ENCODE measurements around the gene SLC12A7.

SLC12A7 gene

GRCh38 chr5:1125030-1125357 lies 13.1 kb upstream of the SLC12A7 start:
- DNase-seq (ENCODE audit: low spot score): no peak

GRCh38 chr5:1124205-1125029 lies 12.6 kb upstream of the SLC12A7 start:
- no peak for DNase-seq (ENCODE audit: low spot score)

GRCh38 chr5:1123418-1124147 lies 11.7 kb upstream of the SLC12A7 start:
- DNase-seq (ENCODE audit: low spot score): no peak

GRCh38 chr5:1122511-1123294 lies 10.8 kb upstream of the SLC12A7 start:
- no peak for DNase-seq (ENCODE audit: low spot score)

DNA sequence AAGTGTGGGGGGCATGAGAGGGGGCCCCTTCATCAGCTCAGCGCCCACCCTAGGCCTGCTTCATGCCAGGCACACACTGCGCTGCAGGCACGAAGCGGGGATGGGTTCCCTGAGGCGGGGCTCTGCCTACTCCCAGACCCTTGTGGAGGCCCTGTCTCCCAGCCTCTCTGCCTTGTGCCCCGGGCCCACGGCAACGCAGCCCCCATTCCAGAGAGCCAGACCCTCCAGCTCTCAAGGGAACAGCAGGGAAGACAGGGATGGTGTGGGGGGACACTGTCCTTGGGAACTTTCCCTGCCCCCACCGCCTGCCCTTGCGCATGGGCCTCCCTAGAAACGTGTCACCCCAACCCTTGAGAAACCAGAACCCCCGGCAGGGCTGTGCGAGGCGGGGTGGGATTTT lies 10.0 kb upstream of the SLC12A7 start:
- no peak for DNase-seq (ENCODE audit: low spot score)

DNA sequence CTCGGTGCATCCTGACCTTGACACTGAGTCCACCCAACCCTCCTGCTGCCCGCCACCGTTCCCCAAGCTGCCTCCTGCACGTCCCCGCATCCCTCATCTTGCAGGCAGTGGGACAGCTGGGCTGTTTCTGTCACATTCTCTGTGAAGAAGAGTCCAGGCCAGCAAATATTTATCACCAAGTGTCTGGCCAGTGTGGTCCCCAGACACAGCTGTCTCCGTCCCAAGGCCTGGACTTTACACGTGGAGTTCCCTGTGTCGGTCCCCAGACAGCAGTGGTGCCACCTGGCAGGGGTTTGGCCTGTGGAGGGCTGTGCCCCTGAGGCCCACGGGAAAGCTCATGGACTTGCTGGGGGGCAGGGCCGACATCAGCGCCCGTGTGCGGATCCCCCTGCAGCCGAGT lies 9.2 kb upstream of the SLC12A7 start:
- DNase-seq (ENCODE audit: low spot score): no peak

DNA sequence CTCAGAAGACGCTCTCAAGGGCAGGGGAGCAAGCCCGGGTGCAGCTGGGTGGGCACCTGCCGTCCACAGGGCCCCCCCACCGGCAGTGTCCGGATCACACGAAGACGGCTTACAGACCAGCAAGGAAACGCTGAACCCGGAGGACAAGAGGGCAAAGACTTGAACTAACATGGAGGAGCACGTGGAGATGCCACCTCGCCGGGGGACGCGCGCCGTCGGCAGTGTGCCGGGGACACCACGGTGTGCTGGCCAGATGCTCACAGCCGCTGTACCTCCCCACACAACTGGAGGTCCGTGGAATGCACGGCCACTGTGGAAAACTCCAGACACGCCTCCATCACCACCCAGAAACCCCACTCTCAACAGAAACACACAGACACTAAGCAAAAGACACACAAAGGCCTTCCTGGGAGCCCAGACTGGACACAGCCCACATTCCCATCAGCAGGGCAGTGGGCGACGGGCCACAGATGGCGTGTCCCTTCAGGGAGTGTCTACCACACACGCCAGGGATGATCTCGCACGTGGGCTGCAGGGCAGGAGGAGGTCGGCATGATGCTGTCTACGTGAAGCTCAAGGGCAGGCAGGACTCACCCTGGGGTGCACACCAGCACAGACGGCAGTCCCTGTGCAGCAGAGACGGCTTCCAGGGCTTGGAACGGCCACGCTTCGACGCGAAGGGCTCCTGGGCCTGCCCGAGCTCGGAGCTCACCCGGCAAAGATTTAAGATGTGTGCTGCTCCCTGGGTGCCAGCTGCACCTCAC lies 8.6 kb upstream of the SLC12A7 start:
- DNase-seq (ENCODE audit: low spot score): no peak

DNA sequence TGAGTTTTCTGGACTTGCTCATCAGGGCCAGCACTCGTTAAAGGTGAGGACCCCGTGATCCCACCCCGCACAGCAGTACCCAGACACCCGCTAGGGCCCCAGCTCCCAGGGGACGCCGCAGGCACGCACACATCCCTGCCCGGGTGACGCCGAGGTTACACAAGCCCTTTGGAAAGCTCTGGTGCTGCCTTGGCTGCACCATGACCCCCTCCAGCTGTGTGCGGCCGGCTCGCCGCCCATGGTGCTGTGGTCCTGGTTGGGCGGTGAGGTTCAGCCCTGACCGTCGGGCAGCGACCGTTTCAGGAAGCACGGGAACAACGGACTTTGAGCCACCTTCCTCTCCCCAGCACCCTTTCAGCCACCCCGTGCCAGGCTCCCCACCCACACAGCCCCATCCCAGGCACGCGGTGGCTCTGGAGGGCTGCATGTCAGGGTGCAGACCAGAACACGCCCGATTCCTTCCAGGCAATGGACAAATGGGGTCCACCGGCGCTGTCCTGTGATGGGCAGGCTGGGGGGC lies 7.5 kb upstream of the SLC12A7 start:
- DNase-seq (ENCODE audit: low spot score): no peak

DNA sequence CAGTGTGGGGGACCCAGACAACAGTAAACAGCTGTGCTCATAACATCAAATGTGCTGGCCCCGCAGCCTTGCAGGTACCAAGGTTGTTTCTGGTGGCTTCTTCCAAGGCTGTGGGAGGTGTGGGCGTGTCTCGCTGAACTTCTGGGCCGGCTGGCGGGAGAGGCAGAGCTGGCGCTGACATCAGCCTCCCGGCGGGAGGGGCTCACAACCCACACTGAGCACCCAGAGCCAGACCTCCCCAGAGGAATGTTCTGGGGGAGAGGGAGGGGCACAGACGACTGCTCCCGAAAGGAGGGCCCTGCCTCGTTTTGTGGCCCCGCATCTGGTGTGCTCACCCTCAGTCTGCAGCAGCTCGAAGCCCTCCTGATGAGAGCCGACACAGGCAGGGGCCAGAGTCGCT lies 6.9 kb upstream of the SLC12A7 start:
- no peak for DNase-seq (ENCODE audit: low spot score)

GRCh38 chr5:1118231-1118698 lies 6.4 kb upstream of the SLC12A7 start:
- DNase-seq (ENCODE audit: low spot score): no peak

DNA sequence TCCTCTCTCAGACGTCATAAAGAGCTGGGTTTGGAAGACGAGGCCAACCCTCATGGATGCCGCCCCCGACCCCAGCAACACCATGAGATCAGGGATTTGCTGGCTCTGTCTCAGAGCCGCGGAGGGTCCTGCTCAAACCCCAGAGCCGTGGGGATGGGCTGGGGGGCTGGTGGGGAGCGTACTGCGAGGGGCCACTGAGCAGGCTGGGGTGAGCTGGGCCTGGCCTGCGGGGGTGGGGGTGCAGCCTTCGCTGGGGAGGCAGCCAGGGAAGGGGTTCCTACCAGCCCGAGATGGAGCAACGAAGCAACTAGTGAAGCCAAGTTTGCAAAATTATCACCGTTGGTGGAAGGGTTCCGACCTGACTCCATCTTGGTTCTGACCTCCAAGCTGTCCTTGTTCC lies 5.1 kb upstream of the SLC12A7 start:
- DNase-seq (ENCODE audit: low spot score): no peak

- DNase-seq (ENCODE audit: low spot score): no peak
Observed at GRCh38 chr5:1116109-1116740, 4.4 kb upstream of the SLC12A7 start.

DNA sequence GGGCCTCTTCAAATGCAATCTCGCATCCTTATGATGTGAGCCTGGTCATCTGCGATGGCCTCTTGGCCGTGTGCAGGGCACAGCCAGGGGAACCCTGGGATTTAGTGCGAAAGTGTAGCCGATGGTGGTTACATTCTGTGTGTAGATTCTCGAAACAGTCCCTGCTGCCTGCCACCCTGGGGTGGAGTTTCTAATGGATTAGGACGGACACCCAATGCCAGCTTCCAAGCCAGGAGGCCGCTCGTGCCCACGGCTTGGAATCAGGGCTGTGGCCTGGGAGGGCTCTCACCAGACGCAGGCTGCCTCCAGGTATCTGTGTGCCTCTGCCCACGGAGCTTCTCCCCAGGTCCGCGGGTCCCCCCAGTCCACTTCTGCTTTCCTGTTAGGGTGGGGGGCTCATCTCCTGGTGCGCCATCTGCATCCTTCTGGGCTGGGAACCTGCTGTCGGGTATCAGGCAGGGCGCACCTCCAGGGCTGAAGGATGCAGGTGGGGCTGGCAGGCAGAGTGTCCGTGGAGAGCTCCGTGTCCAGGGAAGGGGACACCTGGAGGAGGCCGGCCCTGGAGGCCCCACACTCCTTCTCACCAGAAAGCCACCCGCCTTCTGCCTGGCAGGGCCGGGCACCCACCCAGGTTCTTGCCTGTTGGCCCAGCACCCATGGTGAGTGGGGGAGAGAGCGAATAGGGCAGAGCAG lies 3.4 kb upstream of the SLC12A7 start:
- DNase-seq (ENCODE audit: low spot score): no peak

- no peak for DNase-seq (ENCODE audit: low spot score)
Observed at GRCh38 chr5:1113805-1114586, 2.1 kb upstream of the SLC12A7 start.

DNA sequence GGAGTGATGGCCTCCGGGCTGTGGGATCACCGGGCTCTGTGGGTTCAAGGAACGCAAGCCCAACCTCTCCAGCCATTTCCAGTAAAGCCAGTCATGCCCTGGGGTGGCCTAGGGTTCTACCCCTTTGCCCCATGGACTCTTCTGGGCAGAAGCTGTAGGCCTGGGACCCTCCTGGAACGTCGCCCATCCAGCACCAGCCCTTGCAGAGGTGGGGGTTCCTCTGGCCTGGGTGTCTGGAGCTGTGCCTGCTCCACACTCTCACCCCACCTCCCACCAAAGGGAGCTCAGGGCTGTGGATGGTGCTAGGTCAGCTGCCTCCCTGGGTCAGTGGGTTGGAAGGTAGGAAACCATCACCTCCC lies 1.4 kb upstream of the SLC12A7 start:
- no peak for DNase-seq (ENCODE audit: low spot score)

DNA sequence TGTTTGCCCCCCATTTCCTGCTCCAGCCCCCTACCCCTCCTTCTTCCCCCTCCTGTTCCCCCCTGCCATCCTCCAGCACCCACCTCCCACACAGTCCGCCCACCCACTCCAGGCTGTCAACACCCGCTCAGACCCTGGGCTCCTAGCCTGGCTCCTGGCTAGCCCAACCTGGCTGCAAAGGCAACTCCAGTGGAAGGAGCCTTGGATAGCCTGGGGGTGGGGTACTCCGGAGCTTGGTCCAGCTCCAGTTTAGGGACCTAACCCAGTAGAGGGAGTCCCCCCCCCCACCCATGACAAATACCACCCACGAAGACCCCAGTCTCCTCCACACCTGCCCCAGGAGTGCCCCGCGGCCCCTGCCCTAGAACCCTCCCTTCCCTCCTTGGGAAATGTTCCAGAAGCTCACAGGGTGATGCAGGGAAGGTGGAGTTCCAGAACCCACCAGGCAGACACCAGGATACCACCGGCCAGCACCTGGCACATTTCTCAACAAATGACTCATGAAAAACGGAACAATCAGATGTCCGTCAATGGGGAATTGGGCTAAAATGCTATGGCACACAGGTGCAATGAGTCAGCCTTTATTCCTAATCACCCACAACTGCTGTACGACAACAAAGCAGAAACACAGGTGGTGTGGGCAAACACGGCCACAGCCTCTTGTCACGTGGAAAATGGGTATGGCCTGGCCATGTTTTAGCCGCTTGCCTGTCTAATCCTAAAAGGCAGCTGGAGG lies 901 bp upstream of the SLC12A7 start:
- DNase-seq (ENCODE audit: low spot score): no peak

- no peak for DNase-seq (ENCODE audit: low spot score)
Observed at GRCh38 chr5:1111241-1111726, 579 bp downstream of the SLC12A7 start.

DNA sequence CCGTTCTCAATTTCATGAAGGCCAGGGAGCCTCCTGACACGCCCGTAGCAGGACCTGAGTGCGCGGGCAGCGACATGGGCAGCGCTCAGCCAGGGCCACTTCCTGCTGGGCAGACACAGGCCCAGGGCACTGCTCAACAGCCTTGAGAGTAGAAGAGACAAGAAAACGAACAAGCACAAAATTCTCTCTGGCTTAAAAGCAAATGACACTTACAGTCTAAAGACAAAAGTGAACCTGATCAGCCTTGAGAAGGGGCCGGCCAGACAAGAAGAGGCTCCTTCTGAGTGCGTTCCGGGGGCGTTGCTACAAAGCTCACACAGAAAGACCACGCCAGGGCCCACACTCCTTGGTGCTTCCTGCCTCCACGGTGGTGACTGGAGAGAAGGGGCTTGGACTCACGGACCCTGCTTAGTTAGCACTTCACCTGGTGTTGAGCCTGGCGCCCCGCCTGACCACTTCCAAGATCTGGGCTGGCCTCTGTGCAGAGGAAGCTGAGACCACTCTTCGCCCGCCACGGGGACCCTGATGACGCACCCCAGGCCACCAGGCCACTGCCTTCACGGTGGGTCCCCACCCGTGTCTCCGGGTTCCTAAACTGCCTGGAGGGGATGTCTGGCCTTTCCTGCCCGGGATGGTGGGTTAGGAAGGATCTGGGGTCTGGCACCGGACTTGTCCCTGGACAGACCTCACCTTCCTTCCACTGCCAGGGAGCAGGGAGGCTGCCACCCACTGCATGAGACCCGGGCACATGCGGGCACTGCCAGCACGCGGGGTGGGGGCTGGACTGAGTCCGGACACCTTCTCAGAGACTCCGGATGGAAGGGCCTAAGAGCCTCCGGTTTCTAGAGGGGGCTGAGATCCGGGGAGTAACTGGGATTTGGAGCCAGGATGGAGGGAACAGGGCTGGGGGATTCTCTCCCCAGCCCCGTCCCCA lies 1.3 kb downstream of the SLC12A7 start:
- no peak for DNase-seq (ENCODE audit: low spot score)

Measured in kidney capillary endothelial cell (primary cell).